ENCODE results near the gene MZF1.
A peak's percentile ranks its signal among the peaks of the same experiment; 100 is the strongest.

Gene MZF1

DNA sequence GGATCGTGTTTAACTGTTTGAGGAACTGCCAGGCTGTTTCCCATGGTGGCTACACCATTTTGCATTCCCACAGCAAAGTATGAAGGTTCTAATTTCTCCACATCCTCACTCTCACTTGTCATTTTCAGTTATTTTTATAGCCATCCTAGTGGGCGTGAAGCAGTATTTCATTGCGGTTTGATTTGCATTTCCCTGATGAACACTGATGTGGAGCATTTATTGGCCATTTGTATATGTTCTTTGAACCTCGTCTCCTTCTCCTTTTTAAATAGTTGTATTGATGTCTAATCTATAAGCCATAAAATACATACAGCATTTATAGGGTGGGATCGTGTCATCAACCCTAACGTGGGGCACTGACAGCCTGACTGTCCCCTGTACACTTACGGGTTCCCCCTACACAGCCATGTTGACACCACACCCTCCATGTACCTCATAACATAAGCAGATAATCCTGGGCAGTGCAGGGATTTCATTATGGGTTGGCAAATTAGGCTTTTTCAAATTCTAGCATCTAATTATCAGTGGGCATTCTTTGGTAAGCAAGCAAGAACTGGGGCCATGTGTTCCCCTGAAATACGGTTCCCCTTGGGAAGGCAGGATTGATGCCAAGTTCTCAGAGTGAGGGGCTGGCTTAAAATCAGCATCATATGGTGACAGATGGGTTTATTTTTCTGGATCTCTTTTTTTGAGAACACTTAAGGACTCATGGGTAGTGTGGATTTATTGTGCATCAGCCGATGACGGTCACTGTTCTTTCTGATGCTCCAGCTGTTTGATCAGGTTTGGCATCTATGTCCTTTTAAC, 41.9 kb downstream of the MZF1 start:
- Histone ChIP-seq H3K36me3 (ENCODE audit: insufficient read depth, low read length) (no peaks in the 10 kb centered on the region), H3K4me3 (ENCODE audit: low read length) (no peak overlapping the region), H3K27me3 (ENCODE audit: insufficient read depth, low read length) (peaks cover 12% of the 10 kb centered on the region), H2AFZ (ENCODE audit: low read depth, low read length) (no peak overlapping the region), H3K4me1 (ENCODE audit: insufficient read depth, low read length) (no peaks in the 10 kb centered on the region), H3K9me3 (ENCODE audit: low read length) (no peaks in the 10 kb centered on the region)

GRCh38 chr19:58529405-58529804, 43.7 kb downstream of the MZF1 start:
- peaks cover 16% of the 10 kb centered on the region for H3K27me3 ChIP-seq (ENCODE audit: insufficient read depth, low read length)
- no peak overlapping the region for H3K4me3 ChIP-seq (ENCODE audit: low read length)
- no peak overlapping the region for H2AFZ ChIP-seq (ENCODE audit: low read depth, low read length)
- H3K9me3 ChIP-seq (ENCODE audit: low read length): no peaks in the 10 kb centered on the region
- H3K4me1 ChIP-seq (ENCODE audit: insufficient read depth, low read length): no peaks in the 10 kb centered on the region
- no peaks in the 10 kb centered on the region for H3K36me3 ChIP-seq (ENCODE audit: insufficient read depth, low read length)

GRCh38 chr19:58522709-58523108, 50.4 kb downstream of the MZF1 start:
- peaks cover 4% of the 10 kb centered on the region for H3K27me3 ChIP-seq (ENCODE audit: insufficient read depth, low read length)
- H3K4me1 ChIP-seq (ENCODE audit: insufficient read depth, low read length): peaks cover 9% of the 10 kb centered on the region
- no peak overlapping the region for H3K4me3 ChIP-seq (ENCODE audit: low read length)
- no peaks in the 10 kb centered on the region for H3K36me3 ChIP-seq (ENCODE audit: insufficient read depth, low read length)
- no peak overlapping the region for H2AFZ ChIP-seq (ENCODE audit: low read depth, low read length)
- no peaks in the 10 kb centered on the region for H3K9me3 ChIP-seq (ENCODE audit: low read length)

GRCh38 chr19:58521651-58522050, 51.5 kb downstream of the MZF1 start:
- H2AFZ ChIP-seq (ENCODE audit: low read depth, low read length): no peak overlapping the region
- no peak overlapping the region for H3K4me3 ChIP-seq (ENCODE audit: low read length)
- H3K9me3 ChIP-seq (ENCODE audit: low read length): no peaks in the 10 kb centered on the region
- H3K27me3 ChIP-seq (ENCODE audit: insufficient read depth, low read length): peaks cover 4% of the 10 kb centered on the region
- H3K36me3 ChIP-seq (ENCODE audit: insufficient read depth, low read length): peaks cover 10% of the 10 kb centered on the region
- H3K4me1 ChIP-seq (ENCODE audit: insufficient read depth, low read length): peaks cover 9% of the 10 kb centered on the region

DNA sequence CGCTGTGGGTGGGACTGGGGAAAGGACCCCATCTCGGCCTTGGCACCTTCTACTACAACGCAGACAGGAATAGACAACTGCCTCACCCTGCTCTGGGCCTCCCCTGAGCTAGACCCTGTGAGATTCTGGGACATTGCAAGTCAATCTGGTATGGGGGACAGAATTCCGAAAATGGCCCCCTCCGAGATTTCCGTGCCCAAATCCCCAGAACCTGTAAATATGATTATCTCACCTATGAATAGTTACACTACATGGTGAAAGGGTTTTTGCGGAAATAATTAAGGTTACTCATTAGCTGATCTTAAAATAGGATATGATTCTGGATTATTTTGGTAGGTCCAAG, 52.9 kb downstream of the MZF1 start:
- Histone ChIP-seq H3K9me3 (ENCODE audit: low read length) (no peaks in the 10 kb centered on the region), H3K27me3 (ENCODE audit: insufficient read depth, low read length) (peaks cover 3% of the 10 kb centered on the region), H3K36me3 (ENCODE audit: insufficient read depth, low read length) (peaks cover 18% of the 10 kb centered on the region), H3K4me3 (ENCODE audit: low read length) (peak overlapping the region; percentile 64), H2AFZ (ENCODE audit: low read depth, low read length) (peak overlapping the region; percentile 41), H3K4me1 (ENCODE audit: insufficient read depth, low read length) (peaks cover 9% of the 10 kb centered on the region)

DNA sequence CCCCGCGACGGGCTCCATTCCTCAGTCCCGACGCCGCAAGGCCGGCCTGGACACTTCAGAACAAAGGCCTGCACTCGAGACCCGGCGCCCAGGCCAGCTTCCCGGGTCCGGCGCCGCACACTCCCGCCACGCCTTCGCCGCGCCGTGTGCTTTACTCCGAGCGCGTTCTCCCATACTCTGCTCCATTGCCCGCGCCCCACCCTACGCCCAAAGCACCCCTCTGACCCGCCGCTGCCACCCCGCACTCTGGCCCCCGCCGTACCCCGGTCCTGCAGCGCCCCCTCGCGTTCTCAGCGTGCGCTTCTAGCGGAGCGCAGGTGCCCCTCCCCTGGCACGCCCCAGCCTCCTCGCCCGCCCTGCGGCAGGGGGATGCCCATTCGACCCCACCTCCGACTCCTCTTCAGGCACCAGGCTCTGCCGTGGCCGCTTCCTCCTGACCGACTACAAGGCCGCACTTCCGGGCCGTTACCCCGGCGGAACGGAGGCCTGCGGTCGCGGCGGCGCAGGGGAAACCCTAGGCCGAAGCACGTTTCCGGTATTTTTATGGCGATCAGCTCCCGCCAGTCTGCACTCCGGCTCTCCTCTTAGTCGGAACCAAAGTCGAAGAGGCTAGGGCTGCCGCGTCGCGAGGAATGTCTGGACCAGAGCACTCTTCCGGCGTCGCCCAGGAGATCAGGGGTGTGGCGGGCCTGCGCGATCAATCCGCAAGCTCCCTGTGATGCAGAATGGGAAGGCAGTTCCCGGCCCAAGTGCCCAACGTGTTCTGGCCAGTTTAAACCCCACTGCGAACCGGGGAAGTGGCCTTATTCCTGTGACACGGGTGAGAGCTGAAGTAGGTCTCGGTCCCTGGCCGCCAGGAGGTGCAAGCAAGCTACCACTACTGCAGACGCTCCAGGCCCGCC, 53.5 kb downstream of the MZF1 start, which contains the start of gene ZBTB45:
ZBTB45 (minus strand) TSS at position 456 of the 902 bp plus-strand sequence. CDS start 2,137 bp downstream, outside the sequence.
- Histone ChIP-seq H2AFZ (ENCODE audit: low read depth, low read length) (peak within 1 kb of the TSS; percentile 57), H3K4me1 (ENCODE audit: insufficient read depth, low read length) (peaks cover 9% of the 10 kb centered on the region), H3K9me3 (ENCODE audit: low read length) (peaks cover 2% of the 10 kb centered on the region), H3K36me3 (ENCODE audit: insufficient read depth, low read length) (peaks cover 21% of the 10 kb centered on the region), H3K27me3 (ENCODE audit: insufficient read depth, low read length) (no peaks in the 10 kb centered on the region), H3K4me3 (ENCODE audit: low read length) (peak within 1 kb of the TSS; percentile 64)

GRCh38 chr19:58519087-58519354, 54.1 kb downstream of the MZF1 start:
- Histone ChIP-seq H3K4me1 (ENCODE audit: insufficient read depth, low read length) (peaks cover 9% of the 10 kb centered on the region), H3K27me3 (ENCODE audit: insufficient read depth, low read length) (no peaks in the 10 kb centered on the region), H2AFZ (ENCODE audit: low read depth, low read length) (peak overlapping the region; percentile 57), H3K9me3 (ENCODE audit: low read length) (peaks cover 2% of the 10 kb centered on the region), H3K4me3 (ENCODE audit: low read length) (peak overlapping the region; percentile 64), H3K36me3 (ENCODE audit: insufficient read depth, low read length) (peaks cover 25% of the 10 kb centered on the region)

GRCh38 chr19:58518256-58519086, 54.7 kb downstream of the MZF1 start:
- H3K4me1 ChIP-seq (ENCODE audit: insufficient read depth, low read length): peaks cover 9% of the 10 kb centered on the region
- peaks cover 30% of the 10 kb centered on the region for H3K36me3 ChIP-seq (ENCODE audit: insufficient read depth, low read length)
- H3K27me3 ChIP-seq (ENCODE audit: insufficient read depth, low read length): no peaks in the 10 kb centered on the region
- no peak overlapping the region for H2AFZ ChIP-seq (ENCODE audit: low read depth, low read length)
- H3K9me3 ChIP-seq (ENCODE audit: low read length): peaks cover 2% of the 10 kb centered on the region
- peak overlapping the region; percentile 64 for H3K4me3 ChIP-seq (ENCODE audit: low read length)

DNA sequence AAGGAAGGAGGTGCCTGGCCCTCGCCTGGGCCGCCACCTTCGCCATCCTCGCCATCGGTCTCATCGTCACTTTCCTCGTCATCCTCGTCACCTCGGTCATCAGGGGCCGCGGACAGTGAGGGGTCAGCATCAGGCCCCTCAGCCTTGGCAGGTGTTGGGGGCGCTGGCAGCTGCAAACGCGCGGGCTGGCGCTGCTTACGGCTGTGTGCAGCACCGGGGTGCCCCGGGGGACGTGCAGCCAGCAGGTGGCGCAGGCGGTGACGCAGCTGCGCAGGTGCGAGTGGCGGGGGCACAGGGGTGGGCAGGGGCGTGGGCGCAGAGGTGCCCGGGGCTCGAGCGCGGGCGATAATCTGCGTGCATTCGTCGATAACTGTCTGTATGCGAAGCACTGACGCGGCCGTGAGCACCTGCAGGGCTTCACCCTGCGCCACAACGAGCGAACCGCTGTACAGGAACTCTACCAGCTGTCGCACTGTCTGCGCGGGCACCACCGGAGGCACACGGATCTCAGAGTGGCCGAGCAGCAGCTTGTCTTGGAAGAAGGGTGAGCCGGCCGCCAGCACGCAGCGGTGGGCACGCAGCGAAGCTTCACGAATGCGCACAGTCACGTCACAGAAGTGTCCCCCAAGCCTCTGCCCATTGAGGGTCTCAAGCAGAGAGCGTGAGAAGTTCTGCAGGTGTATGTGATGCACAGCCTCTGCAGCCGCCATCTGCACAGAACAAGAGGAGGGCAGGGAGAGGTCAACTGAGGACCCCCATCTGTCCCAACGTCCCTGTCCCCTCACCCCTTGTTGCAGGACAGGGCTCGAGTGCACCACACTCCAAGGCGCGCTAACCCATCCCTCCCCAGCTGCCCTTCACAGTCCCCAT, 55.9 kb downstream of the MZF1 start:
- peaks cover 9% of the 10 kb centered on the region for H3K4me1 ChIP-seq (ENCODE audit: insufficient read depth, low read length)
- H3K9me3 ChIP-seq (ENCODE audit: low read length): peaks cover 2% of the 10 kb centered on the region
- no peak overlapping the region for H3K4me3 ChIP-seq (ENCODE audit: low read length)
- H3K36me3 ChIP-seq (ENCODE audit: insufficient read depth, low read length): peaks cover 37% of the 10 kb centered on the region
- H3K27me3 ChIP-seq (ENCODE audit: insufficient read depth, low read length): no peaks in the 10 kb centered on the region
- no peak overlapping the region for H2AFZ ChIP-seq (ENCODE audit: low read depth, low read length)

- Histone ChIP-seq H3K4me3 (ENCODE audit: low read length) (no peak overlapping the region), H3K9me3 (ENCODE audit: low read length) (peaks cover 2% of the 10 kb centered on the region), H3K36me3 (ENCODE audit: insufficient read depth, low read length) (peaks cover 37% of the 10 kb centered on the region), H3K27me3 (ENCODE audit: insufficient read depth, low read length) (no peaks in the 10 kb centered on the region), H3K4me1 (ENCODE audit: insufficient read depth, low read length) (peaks cover 9% of the 10 kb centered on the region), H2AFZ (ENCODE audit: low read depth, low read length) (no peak overlapping the region)
Observed at GRCh38 chr19:58516246-58516836, 56.8 kb downstream of the MZF1 start.

- no peak overlapping the region for H3K4me3 ChIP-seq (ENCODE audit: low read length)
- no peaks in the 10 kb centered on the region for H3K27me3 ChIP-seq (ENCODE audit: insufficient read depth, low read length)
- peaks cover 2% of the 10 kb centered on the region for H3K9me3 ChIP-seq (ENCODE audit: low read length)
- peaks cover 7% of the 10 kb centered on the region for H3K4me1 ChIP-seq (ENCODE audit: insufficient read depth, low read length)
- no peak overlapping the region for H2AFZ ChIP-seq (ENCODE audit: low read depth, low read length)
- peaks cover 37% of the 10 kb centered on the region for H3K36me3 ChIP-seq (ENCODE audit: insufficient read depth, low read length)
Observed at GRCh38 chr19:58515259-58515658, 57.9 kb downstream of the MZF1 start.

DNA sequence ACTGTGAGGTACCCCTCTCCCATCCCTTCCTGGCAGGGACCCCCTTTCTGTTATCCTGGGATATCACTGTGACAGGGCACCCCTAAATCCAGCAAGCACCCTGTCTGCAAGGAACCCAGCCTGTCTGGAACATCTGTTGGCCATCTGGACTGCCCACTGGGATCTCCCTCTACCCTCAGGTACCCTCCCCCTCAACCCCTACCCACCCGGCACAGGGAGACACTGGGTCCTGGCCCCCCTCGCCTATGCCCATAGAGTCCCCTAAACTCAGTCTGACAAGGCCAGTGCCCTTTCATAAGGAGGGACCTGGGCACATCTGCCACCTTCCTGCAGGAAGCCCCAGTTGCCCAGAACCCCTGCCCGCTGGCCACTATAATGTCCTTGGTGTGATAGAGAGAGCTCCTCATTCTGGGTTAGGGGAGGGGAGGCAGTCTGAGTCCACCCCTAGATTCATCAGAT, 58.5 kb downstream of the MZF1 start:
- Histone ChIP-seq H3K36me3 (ENCODE audit: insufficient read depth, low read length) (peaks cover 37% of the 10 kb centered on the region), H3K4me1 (ENCODE audit: insufficient read depth, low read length) (peaks cover 7% of the 10 kb centered on the region), H2AFZ (ENCODE audit: low read depth, low read length) (no peak overlapping the region), H3K9me3 (ENCODE audit: low read length) (peaks cover 2% of the 10 kb centered on the region), H3K27me3 (ENCODE audit: insufficient read depth, low read length) (no peaks in the 10 kb centered on the region), H3K4me3 (ENCODE audit: low read length) (no peak overlapping the region)
